PC-9 (cell line): ENCODE results near the gene EGFL8. TPM values are rescaled to one million over a fixed set of nuclear protein-coding genes. Genes with fewer than 3 reads are reported as not detected.

Experiments used
- BruUV-seq: library from RNA; stranded (reverse); fragments of 400-500 nt; replicated peaks from 2 replicates; lab custom pipeline; 2021; lab: Mats Ljungman, UMichigan
- CTCF ChIA-PET: fragments of 300-600 bp; sonication (Branson Sonifier 250); formaldehyde crosslinking; loops from one replicate; lab custom pipeline; 2022; ENCODE audit warnings: antibody characterized with exemption; lab: Charles Lee
- POLR2A ChIA-PET: fragments of 300-600 bp; sonication (Branson Sonifier 250); formaldehyde crosslinking; loops from one replicate; lab custom pipeline; 2022; ENCODE audit warnings: antibody characterized with exemption; ENCODE audit not compliant: unreplicated experiment; lab: Charles Lee
- DNase-seq, 2 experiments: peaks; one replicate each; pipeline versions ENCODE4 v3.0.0 to v3.0.0-alpha.2; 2015 to 2022; ENCODE audit warnings: mixed read lengths in 1 of 2
- H2AFZ ChIP-seq: fragments of 200-600 bp; sonication (generic); 2 replicates; pipeline ENCODE4 v1.8.1; 2017; ENCODE audit warnings: antibody characterized with exemption
- H3F3A ChIP-seq: fragments of 200-600 bp; sonication (generic); 2 replicates; pipeline ENCODE4 v1.8.1; 2017; ENCODE audit warnings: antibody characterized with exemption, mild to moderate bottlenecking, low read depth; ENCODE audit not compliant: insufficient read depth
- H3K27ac ChIP-seq: fragments of 200-600 bp; sonication (generic); 2 replicates; pipeline ENCODE4 v1.6.1; 2016; ENCODE audit warnings: mixed run types
- H3K27me3 ChIP-seq: fragments of 200-600 bp; sonication (generic); 2 replicates; pipeline ENCODE4 v1.6.1; 2016; ENCODE audit warnings: low read depth, mixed run types; ENCODE audit not compliant: insufficient read depth
- H3K36me3 ChIP-seq: fragments of 200-600 bp; sonication (generic); 2 replicates; pipeline ENCODE4 v1.6.1; 2016; ENCODE audit warnings: low read depth, mixed run types
- H3K4me1 ChIP-seq: fragments of 200-600 bp; sonication (generic); replicated peaks from 2 replicates; pipeline ENCODE4 v1.6.1; 2016; ENCODE audit warnings: mixed run types; ENCODE audit not compliant: insufficient read depth
- H3K4me2 ChIP-seq: fragments of 200-600 bp; sonication (generic); 2 replicates; pipeline ENCODE4 v1.6.1; 2017; ENCODE audit warnings: mixed run types
- H3K4me3 ChIP-seq: fragments of 200-600 bp; sonication (generic); 2 replicates; pipeline ENCODE4 v1.6.1; 2016; ENCODE audit warnings: mixed run types
- H3K79me2 ChIP-seq: fragments of 200-600 bp; sonication (generic); 2 replicates; pipeline ENCODE4 v1.6.1; 2017; ENCODE audit warnings: low read depth, mixed run types
- H3K9me2 ChIP-seq: fragments of 200-600 bp; sonication (generic); 2 replicates; pipeline ENCODE4 v1.8.1; 2017; ENCODE audit warnings: mild to moderate bottlenecking; ENCODE audit not compliant: insufficient read depth
- H3K9me3 ChIP-seq: fragments of 200-600 bp; sonication (generic); 2 replicates; pipeline ENCODE4 v1.8.1; 2016; ENCODE audit warnings: low read depth; ENCODE audit not compliant: insufficient read depth
- H4K20me1 ChIP-seq: fragments of 200-600 bp; sonication (generic); 2 replicates; pipeline ENCODE4 v1.8.1; 2017; ENCODE audit not compliant: insufficient read depth
- CTCF ChIP-seq: fragments of 200-600 bp; sonication (generic); conservative IDR thresholded peaks from 2 replicates; pipeline ENCODE4 v1.6.1; 2017; ENCODE audit warnings: mixed run types, antibody characterized with exemption, mild to moderate bottlenecking, moderate library complexity
- EZH2 ChIP-seq: fragments of 200-600 bp; sonication (generic); IDR thresholded peaks from 2 replicates; pipeline ENCODE4 v1.8.0; 2017; ENCODE audit warnings: antibody characterized with exemption, low read depth
- intact Hi-C: fragments of 100-400 bp; cut with micrococcal nuclease; formaldehyde crosslinking; loops from one replicate; pipeline ENCODE4 v1.10.0; 2022; ENCODE audit not compliant: unreplicated experiment
- total RNA-seq: library from RNA; stranded (reverse); gene quantifications from 2 replicates; pipeline ENCODE4 v1.2.3, GENCODE V29; 2021

Gene EGFL8
- total RNA-seq, 1 experiment from 2014 or later = 26.0 TPM

GRCh38 chr6:32129297-32130088 lies 34.9 kb upstream of the EGFL8 start:
- intact Hi-C loops = loop anchor here (1.0 to 5.0 kb wide), 4 partner anchors 15 to 68 kb away; partner anchors contain the start of gene PPT2
- H3K79me2 ChIP-seq = peaks cover 43% of the 10 kb centered on the region
- TF ChIP-seq EZH2 = no peak
- no peak for TF ChIP-seq CTCF
- peak overlapping the region; percentile 35 for H3K27ac ChIP-seq
- ChIA-PET CTCF (interaction anchor here (0.6 to 0.8 kb wide), 4 partner anchors 11 to 588 kb away, joined by 3 to 4 read pairs (median 4); partner anchors contain the start of genes DDX39B and PBX2), POLR2A (interaction anchor here (0.6 to 1.1 kb wide), 7 partner anchors 22 to 842 kb away, joined by 4 to 21 read pairs (median 5); no protein-coding TSS in a partner anchor)
- no peaks in the 10 kb centered on the region for H3K9me2 ChIP-seq
- H3K4me3 ChIP-seq = peak overlapping the region; percentile 74
- DNase-seq = no peak
- peaks cover 21% of the 10 kb centered on the region for H3F3A ChIP-seq
- no peaks in the 10 kb centered on the region for H4K20me1 ChIP-seq
- H3K4me1 ChIP-seq = peaks cover 29% of the 10 kb centered on the region
- H3K27me3 ChIP-seq = no peaks in the 10 kb centered on the region
- peaks cover 7% of the 10 kb centered on the region; the same call in 1 of the 2 replicates for H3K36me3 ChIP-seq
- H2AFZ ChIP-seq = peak overlapping the region; percentile 82
- BruUV-seq = TSS peak; percentile 60
- H3K9me3 ChIP-seq = no peaks in the 10 kb centered on the region
- peak overlapping the region; percentile 81 for H3K4me2 ChIP-seq

- CTCF ChIA-PET = no interaction called here
- no peaks in the 10 kb centered on the region for H4K20me1 ChIP-seq
- POLR2A ChIA-PET = no interaction called here
Observed at GRCh38 chr6:32131439-32131948, 32.9 kb upstream of the EGFL8 start.

More at GRCh38 chr6:32131439-32131948, 32.9 kb upstream of the EGFL8 start:
- DNase-seq = no peak
- Histone ChIP-seq H3F3A (peaks cover 21% of the 10 kb centered on the region), H3K4me2 (no peak overlapping the region), H3K27ac (no peak overlapping the region), H3K27me3 (no peaks in the 10 kb centered on the region), H3K36me3 (0 out of 2 replicates have a peak, but pooled peaks cover 2% of the 10 kb centered on the region), H2AFZ (no peak overlapping the region), H3K79me2 (peaks cover 33% of the 10 kb centered on the region), H3K4me1 (peaks cover 29% of the 10 kb centered on the region), H3K9me2 (no peaks in the 10 kb centered on the region), H3K9me3 (no peaks in the 10 kb centered on the region), H3K4me3 (no peak overlapping the region)
- TF ChIP-seq EZH2 = no peak
- TF ChIP-seq CTCF = no peak
- intact Hi-C loops = loop anchor here (5.0 kb wide), 1 partner anchor 66 kb away; no protein-coding TSS in a partner anchor
- no TSS peak for BruUV-seq
